ENCODE results near the gene DNAJB1. TPM values are rescaled to one million over a fixed set of nuclear protein-coding genes. Genes with fewer than 3 reads are reported as not detected.

Gene DNAJB1
- total and polyA plus RNA-seq, 8 donors: 22.4 to 63.0 (median 29.3) TPM

DNA sequence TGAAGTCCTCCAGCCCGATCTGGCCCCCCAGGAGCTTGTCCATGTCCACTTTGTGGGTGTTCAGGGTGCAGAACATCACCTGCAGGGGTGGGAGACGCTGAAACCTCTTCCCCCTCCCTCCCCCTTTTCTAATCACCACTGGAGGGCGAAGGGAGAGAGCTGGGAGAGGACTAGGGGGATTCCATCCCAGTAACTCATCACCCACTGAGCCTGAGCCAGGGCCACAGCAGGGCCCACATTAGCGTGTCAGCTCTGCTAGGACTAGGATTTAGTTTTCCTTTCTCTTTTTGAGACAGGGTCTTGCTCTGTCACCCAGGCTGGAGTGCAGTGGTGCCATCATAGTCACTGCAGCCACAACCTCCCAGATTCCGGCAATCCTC is 37.5 kb downstream of the DNAJB1 start:
- no peaks in the 10 kb centered on the region for H3K36me3 ChIP-seq
- intact Hi-C loops (cut with DNase I): no loop called here
- 90% methylated on average over 5 of the region's 5 CpGs for WGBS, 2 donors

DNA sequence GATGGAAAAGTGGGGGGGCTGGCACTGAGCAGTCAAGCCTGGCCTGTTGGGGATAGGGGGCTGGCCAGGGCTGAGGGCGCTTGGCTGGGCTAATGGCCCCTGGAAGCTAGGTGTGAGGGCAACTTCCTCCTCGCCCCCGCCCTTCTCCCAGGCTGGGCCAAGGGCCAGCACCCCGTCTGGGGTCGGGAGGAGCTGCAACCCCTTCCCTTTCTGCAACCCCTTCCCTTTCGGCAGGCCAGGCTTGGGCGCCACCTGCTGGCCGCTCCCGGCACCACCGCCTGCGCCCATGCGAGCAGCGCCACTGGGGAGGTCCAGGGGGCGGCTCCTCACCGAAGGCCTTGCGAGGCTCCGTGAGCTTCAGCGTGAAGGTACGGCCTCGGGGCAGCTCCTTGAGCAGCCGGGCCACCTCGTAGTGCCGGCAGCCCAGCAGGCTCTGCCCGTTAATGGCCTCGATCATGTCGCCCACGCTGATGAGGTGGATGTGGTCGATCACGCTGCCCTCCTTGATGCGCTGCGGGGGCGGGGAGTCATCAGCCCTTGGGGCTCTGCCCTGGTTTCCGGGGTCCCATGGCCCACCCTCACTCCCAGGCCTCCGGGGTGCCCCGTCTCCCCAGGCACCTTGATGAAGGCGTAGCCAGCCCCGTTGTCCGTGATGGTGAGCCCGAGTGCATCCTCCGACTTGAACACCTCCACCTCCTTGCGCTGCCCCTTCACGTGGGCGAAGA is 38.1 kb downstream of the DNAJB1 start:
- no peaks in the 10 kb centered on the region for H3K9me3 ChIP-seq
- no peak overlapping the region for H3K27ac ChIP-seq
- no peaks in the 10 kb centered on the region for H3K36me3 ChIP-seq
- peak in 2 of 6 donors; percentile 76 for DNase-seq
- WGBS, 2 donors: 77 to 82% methylated on average over 39 to 43 of the region's 43 CpGs
- intact Hi-C loops (cut with DNase I): no loop called here
- TF ChIP-seq, protein P1, sequence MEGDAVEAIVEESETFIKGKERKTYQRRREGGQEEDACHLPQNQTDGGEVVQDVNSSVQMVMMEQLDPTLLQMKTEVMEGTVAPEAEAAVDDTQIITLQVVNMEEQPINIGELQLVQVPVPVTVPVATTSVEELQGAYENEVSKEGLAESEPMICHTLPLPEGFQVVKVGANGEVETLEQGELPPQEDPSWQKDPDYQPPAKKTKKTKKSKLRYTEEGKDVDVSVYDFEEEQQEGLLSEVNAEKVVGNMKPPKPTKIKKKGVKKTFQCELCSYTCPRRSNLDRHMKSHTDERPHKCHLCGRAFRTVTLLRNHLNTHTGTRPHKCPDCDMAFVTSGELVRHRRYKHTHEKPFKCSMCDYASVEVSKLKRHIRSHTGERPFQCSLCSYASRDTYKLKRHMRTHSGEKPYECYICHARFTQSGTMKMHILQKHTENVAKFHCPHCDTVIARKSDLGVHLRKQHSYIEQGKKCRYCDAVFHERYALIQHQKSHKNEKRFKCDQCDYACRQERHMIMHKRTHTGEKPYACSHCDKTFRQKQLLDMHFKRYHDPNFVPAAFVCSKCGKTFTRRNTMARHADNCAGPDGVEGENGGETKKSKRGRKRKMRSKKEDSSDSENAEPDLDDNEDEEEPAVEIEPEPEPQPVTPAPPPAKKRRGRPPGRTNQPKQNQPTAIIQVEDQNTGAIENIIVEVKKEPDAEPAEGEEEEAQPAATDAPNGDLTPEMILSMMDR (IDR thresholded peaks at IDR 0.05): peak; percentile 50 to 77 (median 60)
- H3K27me3 ChIP-seq: no peaks in the 10 kb centered on the region
- no peak overlapping the region for H3K4me3 ChIP-seq
- ATAC-seq: peak in 3 of 4 donors; percentile 36 to 55 (median 37)
- FAIRE-seq: no peak
- H3K4me1 ChIP-seq: no peaks in the 10 kb centered on the region

More for the DNA sequence above, 37.5 kb downstream of the DNAJB1 start:
- TF ChIP-seq, protein P1 (IDR thresholded peaks at IDR 0.05): no peak
- no peak overlapping the region for H3K27ac ChIP-seq
- FAIRE-seq (no peak), DNase-seq (no peak), ATAC-seq (no peak)
- no peak overlapping the region for H3K4me3 ChIP-seq
- no peaks in the 10 kb centered on the region for H3K9me3 ChIP-seq
- H3K27me3 ChIP-seq: no peaks in the 10 kb centered on the region
- H3K4me1 ChIP-seq: no peaks in the 10 kb centered on the region

DNA sequence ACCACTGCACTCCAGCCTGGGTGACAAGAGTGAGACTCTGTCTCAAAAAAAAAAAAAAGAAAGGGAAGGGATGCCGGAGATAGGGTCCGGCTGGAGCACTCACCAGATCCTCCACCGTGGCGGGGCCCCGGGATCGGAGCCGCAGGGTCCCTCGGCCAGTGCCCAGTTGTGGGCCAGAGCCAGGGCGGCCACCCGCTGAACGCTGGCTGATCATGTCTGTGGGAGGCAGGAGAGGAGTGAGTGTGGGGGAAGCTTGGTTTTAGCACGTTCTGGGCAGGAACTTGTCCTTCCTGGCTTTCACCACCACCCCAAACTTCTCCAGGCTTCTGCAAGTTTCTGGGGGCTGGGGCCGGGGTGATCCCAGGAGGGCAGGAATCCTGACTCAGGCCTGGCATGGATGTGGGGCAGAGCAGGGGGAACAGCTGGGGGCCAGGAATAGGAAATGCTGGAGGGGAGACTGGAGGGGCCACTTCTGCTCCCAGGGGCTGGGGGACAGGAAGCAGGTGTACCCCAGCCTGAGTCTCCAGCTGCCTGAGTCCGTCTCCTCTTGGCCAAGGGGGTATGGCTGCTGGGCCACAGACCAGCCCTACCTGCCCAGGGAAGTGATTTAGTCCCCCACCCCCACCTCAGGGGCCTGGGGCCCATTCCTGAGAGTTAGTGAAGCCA is 38.8 kb downstream of the DNAJB1 start:
- Histone ChIP-seq H3K36me3 (no peaks in the 10 kb centered on the region), H3K4me3 (no peak overlapping the region), H3K27ac (no peak overlapping the region), H3K9me3 (no peaks in the 10 kb centered on the region), H3K27me3 (no peaks in the 10 kb centered on the region), H3K4me1 (no peaks in the 10 kb centered on the region)
- peak in 1 of 6 donors; percentile 52 for DNase-seq
- no peak for FAIRE-seq
- no peak for ATAC-seq
- WGBS, 2 donors: 94 to 95% methylated on average over 13 to 14 of the region's 14 CpGs
- TF ChIP-seq, protein P1 (IDR thresholded peaks at IDR 0.05): no peak
- intact Hi-C loops (cut with DNase I): no loop called here

DNA sequence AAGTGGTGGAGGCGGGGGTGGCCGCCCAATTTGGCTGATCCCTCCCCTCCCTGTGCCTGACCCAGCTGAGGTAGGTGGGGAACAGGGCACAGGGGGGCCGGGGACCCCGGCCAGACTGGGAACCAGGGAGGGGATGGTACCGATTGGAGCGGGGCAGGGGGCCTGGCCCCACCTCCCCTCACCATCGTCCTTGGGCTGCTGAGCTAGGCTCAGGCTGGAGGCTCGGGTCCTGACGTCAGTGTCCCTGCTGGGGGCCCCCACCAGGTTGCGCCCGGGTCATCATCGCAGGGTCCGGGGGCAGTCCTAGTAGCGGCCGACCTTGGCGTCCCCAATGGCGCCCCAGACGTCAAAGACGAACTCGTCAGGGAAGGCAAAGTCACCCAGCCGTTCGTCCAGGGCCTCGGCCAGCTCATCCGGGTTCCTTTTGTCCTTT is 40.1 kb downstream of the DNAJB1 start:
- TF ChIP-seq, protein P1 (IDR thresholded peaks at IDR 0.05): no peak
- H3K27ac ChIP-seq: no peak overlapping the region
- H3K4me3 ChIP-seq: no peak overlapping the region
- DNase-seq (peak in 1 of 6 donors; percentile 70), FAIRE-seq (no peak), ATAC-seq (no peak)
- no peaks in the 10 kb centered on the region for H3K4me1 ChIP-seq
- H3K27me3 ChIP-seq: no peaks in the 10 kb centered on the region
- H3K36me3 ChIP-seq: no peaks in the 10 kb centered on the region
- WGBS, 2 donors: 85 to 88% methylated on average over 22 to 24 of the region's 24 CpGs
- H3K9me3 ChIP-seq: no peaks in the 10 kb centered on the region
- intact Hi-C loops (cut with DNase I): no loop called here
